ENCODE data around the gene PPP1R14C. TPM values are rescaled to one million over a fixed set of nuclear protein-coding genes. Genes with fewer than 3 reads are reported as not detected.

Gene PPP1R14C
- total and polyA plus RNA-seq, 4 donors = 6.5 to 68.4 (median 24.0) TPM

DNA sequence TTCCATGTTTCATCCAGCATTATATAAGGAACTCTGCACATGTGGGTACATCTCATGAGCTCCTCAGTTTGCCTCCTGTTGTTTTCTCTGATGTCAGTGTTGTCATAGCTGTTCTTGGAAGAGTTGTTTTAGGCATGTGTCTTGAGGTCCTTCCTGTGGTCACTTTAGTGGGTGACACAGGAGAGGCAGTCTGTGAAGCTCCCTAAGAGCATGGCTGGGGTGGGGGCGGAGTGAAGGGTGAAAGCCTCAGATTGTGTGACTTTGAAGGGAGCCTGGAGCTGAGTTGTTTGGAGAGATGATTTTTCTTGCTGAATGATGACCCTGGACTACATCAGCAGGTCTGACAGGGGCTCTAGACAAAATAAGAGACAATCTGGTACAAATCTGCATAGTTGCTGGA lies 37.7 kb downstream of the PPP1R14C start:
- H3K36me3 ChIP-seq (ENCODE audit: control insufficient read depth in 4 of 4, insufficient read depth in 4 of 4, low read length in 4 of 4) = no peaks in the 10 kb centered on the region
- 96 to 98% methylated on average over 1 of the region's 1 CpG for WGBS, 2 donors
- H3K9me3 ChIP-seq (ENCODE audit: control insufficient read depth in 4 of 4, insufficient read depth in 3 of 4, low read length in 3 of 4) = peaks cover 0 to under 1% (median 0%) of the 10 kb centered on the region in 4 donors
- H3K4me1 ChIP-seq (ENCODE audit: control insufficient read depth in 5 of 5, insufficient read depth in 5 of 5, low read length in 5 of 5) = peaks cover 2 to 22% (median 12%) of the 10 kb centered on the region in 5 donors
- no peak overlapping the region for H3K4me3 ChIP-seq
- DNase-seq (no peak), ATAC-seq (ENCODE audit: insufficient read depth, low FRiP score) (no peak)
- peak overlapping the region in 1 of 2 donors; percentile 61 for H3K27ac ChIP-seq (ENCODE audit: low read depth in 1 of 2, low read length in 1 of 2)
- H3K27me3 ChIP-seq (ENCODE audit: control insufficient read depth in 3 of 3, insufficient read depth in 3 of 3, low read length in 2 of 3) = no peaks in the 10 kb centered on the region
- TF ChIP-seq, protein P1, sequence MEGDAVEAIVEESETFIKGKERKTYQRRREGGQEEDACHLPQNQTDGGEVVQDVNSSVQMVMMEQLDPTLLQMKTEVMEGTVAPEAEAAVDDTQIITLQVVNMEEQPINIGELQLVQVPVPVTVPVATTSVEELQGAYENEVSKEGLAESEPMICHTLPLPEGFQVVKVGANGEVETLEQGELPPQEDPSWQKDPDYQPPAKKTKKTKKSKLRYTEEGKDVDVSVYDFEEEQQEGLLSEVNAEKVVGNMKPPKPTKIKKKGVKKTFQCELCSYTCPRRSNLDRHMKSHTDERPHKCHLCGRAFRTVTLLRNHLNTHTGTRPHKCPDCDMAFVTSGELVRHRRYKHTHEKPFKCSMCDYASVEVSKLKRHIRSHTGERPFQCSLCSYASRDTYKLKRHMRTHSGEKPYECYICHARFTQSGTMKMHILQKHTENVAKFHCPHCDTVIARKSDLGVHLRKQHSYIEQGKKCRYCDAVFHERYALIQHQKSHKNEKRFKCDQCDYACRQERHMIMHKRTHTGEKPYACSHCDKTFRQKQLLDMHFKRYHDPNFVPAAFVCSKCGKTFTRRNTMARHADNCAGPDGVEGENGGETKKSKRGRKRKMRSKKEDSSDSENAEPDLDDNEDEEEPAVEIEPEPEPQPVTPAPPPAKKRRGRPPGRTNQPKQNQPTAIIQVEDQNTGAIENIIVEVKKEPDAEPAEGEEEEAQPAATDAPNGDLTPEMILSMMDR (IDR thresholded peaks at IDR 0.05; ENCODE audit: control extremely low read depth, extremely low read depth) = no peak
- H3K9ac ChIP-seq (ENCODE audit: insufficient read depth in 1 of 2, low read length in 2 of 2) = no peak overlapping the region

DNA sequence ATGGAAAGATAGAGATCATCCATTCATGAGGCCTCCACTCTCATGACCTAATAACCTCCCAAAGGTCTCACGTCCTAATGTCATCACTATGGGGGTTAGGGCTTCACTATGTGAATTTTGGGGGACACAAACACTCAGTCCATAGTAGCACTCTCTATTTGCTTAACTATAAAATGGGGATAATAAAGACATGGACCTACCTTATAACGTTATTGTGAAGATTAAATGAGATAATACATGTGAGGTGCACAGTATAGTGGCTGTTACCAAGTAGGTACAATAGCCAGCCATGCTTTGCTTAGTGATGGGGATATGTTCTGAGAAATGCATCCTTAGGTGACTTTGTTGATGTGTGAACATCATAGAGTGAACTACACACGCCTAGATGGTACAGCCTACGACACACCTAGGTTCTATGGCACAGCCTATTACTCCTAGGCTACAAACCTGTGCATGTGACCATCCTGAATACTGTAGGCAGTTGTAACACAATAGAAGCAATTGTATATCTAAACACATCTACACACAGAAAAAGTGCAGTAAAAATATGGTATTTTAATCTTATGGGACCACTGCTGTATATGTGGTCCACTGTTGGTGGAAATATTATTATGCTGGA lies 39.7 kb downstream of the PPP1R14C start:
- Histone ChIP-seq H3K9ac (ENCODE audit: insufficient read depth in 1 of 2, low read length in 2 of 2) (no peak overlapping the region), H3K9me3 (ENCODE audit: control insufficient read depth in 4 of 4, insufficient read depth in 3 of 4, low read length in 3 of 4) (peaks cover 0 to 2% (median 0%) of the 10 kb centered on the region in 4 donors), H3K4me3 (no peak overlapping the region), H3K4me1 (ENCODE audit: control insufficient read depth in 5 of 5, insufficient read depth in 5 of 5, low read length in 5 of 5) (peaks cover 0 to 8% (median 3%) of the 10 kb centered on the region in 5 donors), H3K36me3 (ENCODE audit: control insufficient read depth in 4 of 4, insufficient read depth in 4 of 4, low read length in 4 of 4) (no peaks in the 10 kb centered on the region), H3K27me3 (ENCODE audit: control insufficient read depth in 3 of 3, insufficient read depth in 3 of 3, low read length in 2 of 3) (no peaks in the 10 kb centered on the region), H3K27ac (ENCODE audit: low read depth in 1 of 2, low read length in 1 of 2) (no peak overlapping the region)
- 95 to 96% methylated on average over 4 of the region's 4 CpGs for WGBS, 2 donors
- TF ChIP-seq, protein P1 (IDR thresholded peaks at IDR 0.05; ENCODE audit: control extremely low read depth, extremely low read depth) = no peak
- DNase-seq (no peak), ATAC-seq (ENCODE audit: insufficient read depth, low FRiP score) (no peak)

DNA sequence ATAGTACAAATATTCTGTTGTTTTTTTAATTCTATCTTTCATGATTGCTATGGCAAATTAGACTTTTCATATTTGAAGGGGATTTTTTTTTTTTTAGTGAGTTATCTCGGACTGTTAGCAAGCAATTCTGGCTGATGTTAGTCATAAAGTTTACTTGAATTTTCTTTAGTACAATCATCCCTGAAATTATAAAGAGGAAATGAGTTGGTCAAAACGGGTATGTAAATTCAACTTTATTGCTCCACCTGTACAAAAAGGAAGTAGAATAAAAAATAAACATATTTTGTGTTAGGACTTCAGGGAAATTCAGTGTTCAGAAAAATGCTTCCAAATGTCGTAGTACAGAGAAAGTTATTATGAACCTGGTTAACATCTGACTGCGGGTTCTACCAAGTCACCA lies 40.3 kb downstream of the PPP1R14C start:
- H3K4me1 ChIP-seq (ENCODE audit: control insufficient read depth in 5 of 5, insufficient read depth in 5 of 5, low read length in 5 of 5) = peaks cover 0 to 2% (median 1%) of the 10 kb centered on the region in 5 donors
- TF ChIP-seq, protein P1 (IDR thresholded peaks at IDR 0.05; ENCODE audit: control extremely low read depth, extremely low read depth) = no peak
- no peaks in the 10 kb centered on the region for H3K27me3 ChIP-seq (ENCODE audit: control insufficient read depth in 3 of 3, insufficient read depth in 3 of 3, low read length in 2 of 3)
- H3K27ac ChIP-seq (ENCODE audit: low read depth in 1 of 2, low read length in 1 of 2) = no peak overlapping the region
- no peak overlapping the region for H3K4me3 ChIP-seq
- H3K36me3 ChIP-seq (ENCODE audit: control insufficient read depth in 4 of 4, insufficient read depth in 4 of 4, low read length in 4 of 4) = no peaks in the 10 kb centered on the region
- DNase-seq (no peak), ATAC-seq (ENCODE audit: insufficient read depth, low FRiP score) (no peak)
- WGBS, 2 donors = 49 to 57% methylated on average over 4 of the region's 4 CpGs
- H3K9ac ChIP-seq (ENCODE audit: insufficient read depth in 1 of 2, low read length in 2 of 2) = no peak overlapping the region
- peaks cover 0 to 2% (median 0%) of the 10 kb centered on the region in 4 donors for H3K9me3 ChIP-seq (ENCODE audit: control insufficient read depth in 4 of 4, insufficient read depth in 3 of 4, low read length in 3 of 4)

DNA sequence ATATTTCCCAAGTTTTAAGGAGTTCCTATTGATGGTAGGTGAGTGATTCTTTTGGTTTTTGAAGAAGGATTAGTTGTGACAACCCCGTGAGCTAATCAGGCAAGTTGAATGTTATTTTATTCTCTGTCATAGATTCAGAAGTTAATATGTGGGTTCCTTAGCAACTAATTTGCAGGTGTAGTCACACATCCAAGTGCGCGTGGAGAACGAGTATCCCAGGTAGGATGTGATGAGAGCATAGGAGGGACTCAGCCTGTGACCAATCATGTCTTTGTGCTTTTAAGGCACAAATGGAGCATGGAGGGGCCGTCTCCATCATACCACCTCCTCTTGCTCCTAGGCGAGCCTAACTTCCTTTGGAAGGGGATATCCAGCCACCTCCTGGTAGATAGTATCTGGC lies 41.1 kb downstream of the PPP1R14C start:
- Histone ChIP-seq H3K9ac (ENCODE audit: insufficient read depth in 1 of 2, low read length in 2 of 2) (no peak overlapping the region), H3K27me3 (ENCODE audit: control insufficient read depth in 3 of 3, insufficient read depth in 3 of 3, low read length in 2 of 3) (no peaks in the 10 kb centered on the region), H3K36me3 (ENCODE audit: control insufficient read depth in 4 of 4, insufficient read depth in 4 of 4, low read length in 4 of 4) (no peaks in the 10 kb centered on the region), H3K27ac (ENCODE audit: low read depth in 1 of 2, low read length in 1 of 2) (peak overlapping the region in 1 of 2 donors; percentile 54), H3K9me3 (ENCODE audit: control insufficient read depth in 4 of 4, insufficient read depth in 3 of 4, low read length in 3 of 4) (peaks cover 0 to 2% (median 0%) of the 10 kb centered on the region in 4 donors), H3K4me3 (no peak overlapping the region), H3K4me1 (ENCODE audit: control insufficient read depth in 5 of 5, insufficient read depth in 5 of 5, low read length in 5 of 5) (no peaks in the 10 kb centered on the region)
- 95 to 97% methylated on average over 6 of the region's 6 CpGs for WGBS, 2 donors
- DNase-seq (no peak), ATAC-seq (ENCODE audit: insufficient read depth, low FRiP score) (no peak)
- TF ChIP-seq, protein P1 (IDR thresholded peaks at IDR 0.05; ENCODE audit: control extremely low read depth, extremely low read depth) = no peak

Data from lung (tissue), 12 donors.